GM10266 (cell line): ENCODE measurements around the gene PDE3A.
A peak's percentile ranks its signal among the peaks of the same experiment; 100 is the strongest.

Source experiments
- DNase-seq: peaks from one replicate; pipeline ENCODE4 v3.0.0; 2012; ENCODE audit errors: extremely low spot score
- TF ChIP-seq, protein P1 (sequence below): IDR thresholded peaks from 2 replicates; pipeline ENCODE4 v1.5.1; 2012; ENCODE audit warnings: mild to moderate bottlenecking, low read depth; ENCODE audit not compliant: control insufficient read depth, insufficient read depth; ENCODE audit errors: missing control alignments

PDE3A gene

DNA sequence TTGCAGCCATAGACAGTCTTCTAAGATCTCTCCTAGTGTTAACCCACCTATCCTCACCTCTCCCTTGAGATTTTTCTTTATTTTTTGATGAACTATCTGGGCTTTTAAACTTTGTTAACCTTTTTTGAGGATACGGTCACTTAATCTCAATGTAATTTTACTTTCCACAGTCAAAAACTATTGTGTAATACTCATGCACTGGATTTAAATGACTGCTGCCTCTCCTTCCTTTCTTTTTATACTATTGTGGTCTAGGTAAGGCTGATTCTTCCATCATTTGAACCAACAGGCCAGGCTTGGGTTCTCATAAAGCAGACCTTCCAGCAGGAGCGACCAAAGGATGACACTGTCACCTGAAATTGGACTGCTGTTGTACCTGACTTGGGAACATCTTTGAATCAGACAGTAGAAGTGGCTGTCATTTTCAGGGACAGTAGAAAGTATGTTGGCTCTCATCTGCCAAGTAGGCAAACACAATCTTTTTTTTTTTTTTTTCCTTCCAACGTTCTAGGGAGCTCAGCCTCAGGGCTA lies 689 bp upstream of the PDE3A start:
- DNase-seq: no peak
- TF ChIP-seq, protein P1, sequence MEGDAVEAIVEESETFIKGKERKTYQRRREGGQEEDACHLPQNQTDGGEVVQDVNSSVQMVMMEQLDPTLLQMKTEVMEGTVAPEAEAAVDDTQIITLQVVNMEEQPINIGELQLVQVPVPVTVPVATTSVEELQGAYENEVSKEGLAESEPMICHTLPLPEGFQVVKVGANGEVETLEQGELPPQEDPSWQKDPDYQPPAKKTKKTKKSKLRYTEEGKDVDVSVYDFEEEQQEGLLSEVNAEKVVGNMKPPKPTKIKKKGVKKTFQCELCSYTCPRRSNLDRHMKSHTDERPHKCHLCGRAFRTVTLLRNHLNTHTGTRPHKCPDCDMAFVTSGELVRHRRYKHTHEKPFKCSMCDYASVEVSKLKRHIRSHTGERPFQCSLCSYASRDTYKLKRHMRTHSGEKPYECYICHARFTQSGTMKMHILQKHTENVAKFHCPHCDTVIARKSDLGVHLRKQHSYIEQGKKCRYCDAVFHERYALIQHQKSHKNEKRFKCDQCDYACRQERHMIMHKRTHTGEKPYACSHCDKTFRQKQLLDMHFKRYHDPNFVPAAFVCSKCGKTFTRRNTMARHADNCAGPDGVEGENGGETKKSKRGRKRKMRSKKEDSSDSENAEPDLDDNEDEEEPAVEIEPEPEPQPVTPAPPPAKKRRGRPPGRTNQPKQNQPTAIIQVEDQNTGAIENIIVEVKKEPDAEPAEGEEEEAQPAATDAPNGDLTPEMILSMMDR: no peak

DNA sequence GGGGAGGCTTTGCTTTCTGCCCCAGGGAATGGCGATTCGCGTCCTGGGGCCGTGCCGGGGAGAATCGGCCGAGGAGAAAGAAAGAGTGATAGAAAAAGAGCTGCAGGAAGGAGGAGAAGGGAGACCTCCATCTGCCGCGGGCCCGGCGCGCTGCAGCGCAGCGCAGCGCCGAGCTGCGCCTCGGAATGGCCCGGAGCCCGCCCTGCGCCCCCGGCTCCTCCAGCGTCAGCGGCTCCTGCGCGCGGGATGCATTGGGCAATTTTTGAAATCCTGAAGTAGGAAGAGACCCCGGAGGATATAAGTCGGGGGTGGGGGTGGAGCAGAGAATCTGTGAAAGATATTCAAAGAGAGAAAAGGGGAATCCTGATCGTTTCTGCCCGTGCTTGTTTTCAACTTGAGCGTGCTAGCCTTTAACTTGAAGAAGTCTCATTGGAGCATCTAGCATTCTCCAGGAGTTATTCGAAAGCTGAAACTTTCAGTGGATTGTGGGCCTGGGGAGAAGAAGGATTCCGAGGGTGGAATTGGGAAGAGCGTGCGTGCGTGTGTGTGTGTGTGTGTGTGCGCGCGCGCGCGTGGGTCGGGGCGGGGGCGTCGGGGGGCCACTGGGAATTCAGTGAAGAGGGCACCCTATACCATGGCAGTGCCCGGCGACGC lies 441 bp downstream of the PDE3A start:
- peak; percentile 19 for DNase-seq
- TF ChIP-seq, protein P1: no peak

DNA sequence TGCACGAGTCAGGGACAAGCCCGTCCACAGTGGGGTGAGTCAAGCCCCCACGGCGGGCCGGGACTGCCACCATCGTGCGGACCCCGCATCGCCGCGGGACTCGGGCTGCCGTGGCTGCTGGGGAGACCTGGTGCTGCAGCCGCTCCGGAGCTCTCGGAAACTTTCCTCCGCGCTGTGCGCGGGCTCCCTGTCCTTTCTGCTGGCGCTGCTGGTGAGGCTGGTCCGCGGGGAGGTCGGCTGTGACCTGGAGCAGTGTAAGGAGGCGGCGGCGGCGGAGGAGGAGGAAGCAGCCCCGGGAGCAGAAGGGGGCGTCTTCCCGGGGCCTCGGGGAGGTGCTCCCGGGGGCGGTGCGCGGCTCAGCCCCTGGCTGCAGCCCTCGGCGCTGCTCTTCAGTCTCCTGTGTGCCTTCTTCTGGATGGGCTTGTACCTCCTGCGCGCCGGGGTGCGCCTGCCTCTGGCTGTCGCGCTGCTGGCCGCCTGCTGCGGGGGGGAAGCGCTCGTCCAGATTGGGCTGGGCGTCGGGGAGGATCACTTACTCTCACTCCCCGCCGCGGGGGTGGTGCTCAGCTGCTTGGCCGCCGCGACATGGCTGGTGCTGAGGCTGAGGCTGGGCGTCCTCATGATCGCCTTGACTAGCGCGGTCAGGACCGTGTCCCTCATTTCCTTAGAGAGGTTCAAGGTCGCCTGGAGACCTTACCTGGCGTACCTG lies 1.1 kb downstream of the PDE3A start:
- peak; percentile 17 for DNase-seq
- TF ChIP-seq, protein P1: no peak

DNA sequence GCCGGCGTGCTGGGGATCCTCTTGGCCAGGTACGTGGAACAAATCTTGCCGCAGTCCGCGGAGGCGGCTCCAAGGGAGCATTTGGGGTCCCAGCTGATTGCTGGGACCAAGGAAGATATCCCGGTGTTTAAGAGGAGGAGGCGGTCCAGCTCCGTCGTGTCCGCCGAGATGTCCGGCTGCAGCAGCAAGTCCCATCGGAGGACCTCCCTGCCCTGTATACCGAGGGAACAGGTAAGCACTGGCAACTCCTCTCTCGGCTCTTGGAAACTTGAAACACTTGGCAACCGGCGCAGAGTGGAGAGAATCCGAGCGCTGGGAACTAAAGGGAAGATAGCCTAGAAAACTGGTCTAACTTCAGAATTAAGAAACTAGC lies 1.7 kb downstream of the PDE3A start:
- TF ChIP-seq, protein P1: no peak
- no peak for DNase-seq

DNA sequence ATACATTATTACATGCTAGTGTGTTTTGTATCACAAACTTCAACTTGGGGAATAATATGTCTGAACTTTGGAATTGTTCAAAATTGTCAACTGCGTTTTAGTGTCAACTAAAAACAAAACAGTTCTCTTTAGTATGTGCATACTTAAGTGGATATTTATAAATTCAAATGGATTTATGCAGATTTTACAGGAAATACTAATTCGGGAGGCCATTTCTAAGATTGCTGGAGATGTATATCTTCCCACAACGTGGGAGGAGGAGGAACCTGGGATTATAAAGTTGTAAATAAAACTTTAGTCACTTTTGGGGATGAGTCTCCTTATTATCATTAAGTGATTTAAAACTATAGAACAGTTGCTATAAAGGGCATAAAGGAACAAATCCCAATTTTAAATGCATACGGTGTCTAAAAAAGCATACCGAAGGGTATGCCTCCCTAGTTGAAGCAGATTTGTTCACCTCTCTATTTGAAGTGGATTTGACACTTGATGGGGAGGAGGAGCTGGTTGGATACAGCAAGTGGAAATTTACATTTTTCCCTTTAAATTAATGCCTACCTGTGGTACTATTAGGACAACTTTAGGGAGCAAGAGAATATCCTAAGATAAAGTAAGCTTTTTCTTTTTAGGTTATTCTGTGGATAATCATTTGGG lies 2.7 kb downstream of the PDE3A start:
- DNase-seq: no peak
- TF ChIP-seq, protein P1: no peak

DNA sequence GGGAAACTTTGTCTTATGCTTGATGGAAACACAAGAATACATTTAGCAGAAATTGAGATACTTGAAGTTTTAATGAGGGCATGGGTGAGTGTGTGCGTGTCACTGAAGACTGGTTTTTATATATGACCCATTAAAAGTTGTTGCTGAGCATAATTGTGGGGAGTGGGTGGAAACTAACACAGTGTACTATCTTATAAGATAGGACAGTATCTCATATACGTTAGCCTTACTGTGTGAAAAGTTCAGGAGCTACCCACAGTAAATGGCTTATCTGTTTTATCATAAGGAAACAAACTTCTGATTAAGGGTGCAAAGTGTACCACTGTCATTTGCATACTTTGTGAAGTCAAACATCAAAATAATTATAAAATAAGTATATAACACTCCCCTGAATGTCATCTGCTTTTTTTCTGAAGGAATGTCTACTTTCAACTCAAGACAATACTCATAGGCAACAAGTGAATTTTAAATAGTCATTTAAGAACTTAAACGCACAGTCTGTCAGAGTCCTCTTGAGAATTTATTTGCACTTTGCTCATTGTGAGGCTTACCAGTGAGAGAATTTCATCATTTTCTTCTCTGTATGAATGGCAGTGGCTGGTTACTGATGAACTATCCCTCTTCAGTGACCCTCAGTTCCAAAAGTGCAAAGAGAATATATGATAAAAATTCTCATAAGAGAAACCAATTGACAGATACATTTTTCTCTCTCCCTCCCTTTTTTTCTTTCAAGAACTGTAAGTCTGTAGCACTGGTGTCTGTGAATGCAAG lies 4.2 kb downstream of the PDE3A start:
- TF ChIP-seq, protein P1: no peak
- no peak for DNase-seq
